GM23248 (cell line): ENCODE results near the gene SNRNP27. TPM values are rescaled to one million over a fixed set of nuclear protein-coding genes. Genes with fewer than 3 reads are reported as not detected.
A peak's percentile ranks its signal among the peaks of the same experiment; 100 is the strongest.

Experiments
- DNase-seq: peaks from one replicate; pipeline ENCODE4 v3.0.0-alpha.2; 2015
- H2AFZ ChIP-seq: fragments of 200-600 bp; sonication (generic); 2 replicates; pipeline ENCODE4 v1.6.1; 2016; ENCODE audit warnings: antibody characterized with exemption
- H3F3A ChIP-seq: fragments of 200-600 bp; sonication (generic); 2 replicates; pipeline ENCODE4 v1.6.1; 2016; ENCODE audit warnings: mild to moderate bottlenecking, antibody characterized with exemption, mixed run types; ENCODE audit not compliant: insufficient read depth
- H3K27ac ChIP-seq: fragments of 200-600 bp; sonication (generic); 2 replicates; pipeline ENCODE4 v1.5.1; 2016; ENCODE audit warnings: mild to moderate bottlenecking
- H3K27me3 ChIP-seq: fragments of 200-600 bp; sonication (generic); replicated peaks from 2 replicates; pipeline ENCODE4 v1.6.1; 2016; ENCODE audit warnings: mild to moderate bottlenecking; ENCODE audit not compliant: insufficient read depth
- H3K36me3 ChIP-seq: fragments of 200-600 bp; sonication (generic); 2 replicates; pipeline ENCODE4 v1.6.1; 2016; ENCODE audit warnings: low read depth, mild to moderate bottlenecking
- H3K4me1 ChIP-seq: fragments of 200-600 bp; sonication (generic); 2 replicates; pipeline ENCODE4 v1.6.1; 2016; ENCODE audit warnings: mild to moderate bottlenecking; ENCODE audit not compliant: insufficient read depth
- H3K4me2 ChIP-seq: fragments of 200-600 bp; sonication (generic); one replicate; pipeline ENCODE4 v1.6.1; 2016; ENCODE audit warnings: mild to moderate bottlenecking; ENCODE audit not compliant: unreplicated experiment
- H3K4me3 ChIP-seq: fragments of 200-600 bp; sonication (generic); 2 replicates; pipeline ENCODE4 v1.5.1; 2016; ENCODE audit warnings: mild to moderate bottlenecking
- H3K79me2 ChIP-seq: fragments of 200-600 bp; sonication (generic); 2 replicates; pipeline ENCODE4 v1.6.1; 2016; ENCODE audit warnings: mild to moderate bottlenecking; ENCODE audit not compliant: insufficient read depth
- H3K9ac ChIP-seq: fragments of 200-600 bp; sonication (generic); 2 replicates; pipeline ENCODE4 v1.6.1; 2016; ENCODE audit warnings: mild to moderate bottlenecking
- H3K9me2 ChIP-seq: fragments of 200-600 bp; sonication (generic); 2 replicates; pipeline ENCODE4 v1.6.1; 2016; ENCODE audit warnings: mixed run types, mild to moderate bottlenecking, moderate library complexity; ENCODE audit not compliant: insufficient read depth
- H3K9me3 ChIP-seq: fragments of 200-600 bp; sonication (generic); one replicate; pipeline ENCODE4 v1.6.1; 2017; ENCODE audit warnings: low read depth
- H4K20me1 ChIP-seq: fragments of 200-600 bp; sonication (generic); 2 replicates; pipeline ENCODE4 v1.6.0; 2016; ENCODE audit not compliant: insufficient read depth
- EZH2 ChIP-seq: fragments of 200-600 bp; sonication (generic); IDR thresholded peaks from 2 replicates; pipeline ENCODE4 v1.6.1; 2018; ENCODE audit warnings: antibody characterized with exemption, mild to moderate bottlenecking; ENCODE audit not compliant: insufficient read depth, poor library complexity, severe bottlenecking
- EZH2phosphoT487 ChIP-seq: fragments of 200-600 bp; sonication (generic); IDR thresholded peaks from 2 replicates; pipeline ENCODE4 v1.6.1; 2018; ENCODE audit warnings: antibody characterized with exemption, moderate library complexity, mild to moderate bottlenecking, low read depth; ENCODE audit not compliant: insufficient read depth
- WGBS, 2 experiments: methylation state at CpG; one replicate each; pipeline ENCODE4 v1.1.6; 2015 to 2017; ENCODE audit warnings: low lambda C conversion rate in 2 of 2, low coverage in 1 of 2; ENCODE audit errors: missing lambda C conversion rate in 2 of 2; 5-methylcytosine and 5-hydroxymethylcytosine counted together
- in situ Hi-C: fragments of 300-500 bp; cut with MboI; formaldehyde crosslinking; loops from 2 replicates; pipeline ENCODE4 v1.15.0; 2020
- polyA plus RNA-seq: library from polyadenylated mRNA; unstranded; fragments of >200 nt; fragmentation: Nextera tagmentation; extraction: Ambion mirVana; gene quantifications from 2 replicates; pipeline ENCODE4 v1.2.1, GENCODE V29; 2016
- total RNA-seq: library from RNA; depleted of rRNA; stranded (reverse); fragments of >200 nt; shearing (Covaris generic); gene quantifications from 2 replicates; pipeline ENCODE4 v1.2.3, GENCODE V29; 2014

SNRNP27 gene
- total and polyA plus RNA-seq, 2 experiments from 2014 or later: 46.8 to 85.9 TPM

- Histone ChIP-seq H3K9me3 (no peaks in the 10 kb centered on the region), H3F3A (peaks cover 42% of the 10 kb centered on the region), H3K27me3 (no peaks in the 10 kb centered on the region), H4K20me1 (no peaks in the 10 kb centered on the region), H3K79me2 (peaks cover 5% of the 10 kb centered on the region; the same call in 1 of the 2 replicates), H3K4me3 (no peak overlapping the region), H3K4me1 (peaks cover 36% of the 10 kb centered on the region), H3K27ac (peak overlapping the region; percentile 94), H3K36me3 (peaks cover 21% of the 10 kb centered on the region), H3K9ac (peak overlapping the region; percentile 79), H2AFZ (no peak overlapping the region), H3K9me2 (no peaks in the 10 kb centered on the region), H3K4me2 (peak overlapping the region; percentile 80)
- in situ Hi-C loops: no loop called here
- TF ChIP-seq EZH2phosphoT487 (no peak), EZH2 (no peak)
- no peak for DNase-seq
Observed at GRCh38 chr2:69933254-69933828, 39.6 kb downstream of the SNRNP27 start.

- Histone ChIP-seq H2AFZ (peak overlapping the region; percentile 53), H3K9ac (peak overlapping the region; percentile 79), H3K27ac (peak overlapping the region; percentile 94), H3K4me3 (peak overlapping the region; percentile 61), H3K4me1 (peaks cover 36% of the 10 kb centered on the region), H4K20me1 (no peaks in the 10 kb centered on the region), H3F3A (peaks cover 42% of the 10 kb centered on the region), H3K79me2 (peaks cover 5% of the 10 kb centered on the region; the same call in 1 of the 2 replicates), H3K9me2 (no peaks in the 10 kb centered on the region), H3K27me3 (no peaks in the 10 kb centered on the region), H3K36me3 (peaks cover 24% of the 10 kb centered on the region), H3K4me2 (peak overlapping the region; percentile 80), H3K9me3 (no peaks in the 10 kb centered on the region)
- peak; percentile 94 for DNase-seq
- TF ChIP-seq EZH2 (no peak), EZH2phosphoT487 (no peak)
- WGBS, 2 experiments: 14 to 21% methylated on average over 4 of the region's 4 CpGs
- in situ Hi-C loops: no loop called here
Observed at GRCh38 chr2:69933839-69934613, 40.3 kb downstream of the SNRNP27 start.

- no peaks in the 10 kb centered on the region for H3K27me3 ChIP-seq
- DNase-seq: no peak
- WGBS, 2 experiments: 39 to 49% methylated on average over 1 of the region's 1 CpG
- peaks cover 25% of the 10 kb centered on the region for H3K36me3 ChIP-seq
- H3K9me3 ChIP-seq: no peaks in the 10 kb centered on the region
- in situ Hi-C loops: no loop called here
- no peaks in the 10 kb centered on the region for H3K9me2 ChIP-seq
- H3K4me1 ChIP-seq: peaks cover 36% of the 10 kb centered on the region
- peak overlapping the region; percentile 53 for H2AFZ ChIP-seq
- H3K79me2 ChIP-seq: peaks cover 5% of the 10 kb centered on the region; the same call in 1 of the 2 replicates
- TF ChIP-seq EZH2: no peak
- no peak for TF ChIP-seq EZH2phosphoT487
- peak overlapping the region; percentile 79 for H3K9ac ChIP-seq
- peaks cover 42% of the 10 kb centered on the region for H3F3A ChIP-seq
- H3K4me2 ChIP-seq: peak overlapping the region; percentile 80
- no peaks in the 10 kb centered on the region for H4K20me1 ChIP-seq
- peak overlapping the region; percentile 94 for H3K27ac ChIP-seq
- peak overlapping the region; percentile 61 for H3K4me3 ChIP-seq
Observed at GRCh38 chr2:69934614-69934908, 40.8 kb downstream of the SNRNP27 start.

GRCh38 chr2:69935011-69935410 lies 41.3 kb downstream of the SNRNP27 start:
- Histone ChIP-seq H3K9me3 (no peaks in the 10 kb centered on the region), H4K20me1 (no peaks in the 10 kb centered on the region), H3K79me2 (peaks cover 3% of the 10 kb centered on the region; the same call in 1 of the 2 replicates), H3K27me3 (no peaks in the 10 kb centered on the region), H3F3A (peaks cover 42% of the 10 kb centered on the region), H3K27ac (peak overlapping the region; percentile 94), H3K36me3 (peaks cover 25% of the 10 kb centered on the region), H2AFZ (peak overlapping the region; percentile 53; the same call in 1 of the 2 replicates), H3K9ac (peak overlapping the region; percentile 79), H3K4me1 (peaks cover 36% of the 10 kb centered on the region), H3K4me3 (peak overlapping the region; percentile 61), H3K9me2 (no peaks in the 10 kb centered on the region), H3K4me2 (peak overlapping the region; percentile 80)
- no peak for TF ChIP-seq EZH2phosphoT487
- no peak for TF ChIP-seq EZH2
- DNase-seq: no peak
- in situ Hi-C loops: no loop called here
- WGBS, 2 experiments: 98% methylated on average over 5 of the region's 5 CpGs
